ENCODE data around the gene TYROBP.

TYROBP gene

GRCh38 chr19:35908010-35908441 is at the start of gene TYROBP:
Gene TYROBP (minus strand): TSS chr19:35908295. CDS start chr19:35908228, 67 bp downstream.
- TF ChIP-seq CTCF (IDR thresholded peaks at IDR 0.05), result no peak

- no peak for TF ChIP-seq CTCF (IDR thresholded peaks at IDR 0.05)
Measured at GRCh38 chr19:35955881-35956634, 48.0 kb upstream of the TYROBP start.

- TF ChIP-seq CTCF (IDR thresholded peaks at IDR 0.05), result no peak
Measured at GRCh38 chr19:35949131-35949530, 41.0 kb upstream of the TYROBP start.

GRCh38 chr19:35946203-35946602 is 38.1 kb upstream of the TYROBP start:
- no peak for TF ChIP-seq CTCF (IDR thresholded peaks at IDR 0.05)

- no peak for TF ChIP-seq CTCF (IDR thresholded peaks at IDR 0.05)
Measured at GRCh38 chr19:35945121-35945790, 37.2 kb upstream of the TYROBP start.

- no peak for TF ChIP-seq CTCF (IDR thresholded peaks at IDR 0.05)
Measured at GRCh38 chr19:35944556-35944955, 36.5 kb upstream of the TYROBP start.

- no peak for TF ChIP-seq CTCF (IDR thresholded peaks at IDR 0.05)
Measured at GRCh38 chr19:35943321-35944301, 35.5 kb upstream of the TYROBP start.

Measured in LNCAP (cell line).